ENCODE results near the gene ATAD2B.

DNA sequence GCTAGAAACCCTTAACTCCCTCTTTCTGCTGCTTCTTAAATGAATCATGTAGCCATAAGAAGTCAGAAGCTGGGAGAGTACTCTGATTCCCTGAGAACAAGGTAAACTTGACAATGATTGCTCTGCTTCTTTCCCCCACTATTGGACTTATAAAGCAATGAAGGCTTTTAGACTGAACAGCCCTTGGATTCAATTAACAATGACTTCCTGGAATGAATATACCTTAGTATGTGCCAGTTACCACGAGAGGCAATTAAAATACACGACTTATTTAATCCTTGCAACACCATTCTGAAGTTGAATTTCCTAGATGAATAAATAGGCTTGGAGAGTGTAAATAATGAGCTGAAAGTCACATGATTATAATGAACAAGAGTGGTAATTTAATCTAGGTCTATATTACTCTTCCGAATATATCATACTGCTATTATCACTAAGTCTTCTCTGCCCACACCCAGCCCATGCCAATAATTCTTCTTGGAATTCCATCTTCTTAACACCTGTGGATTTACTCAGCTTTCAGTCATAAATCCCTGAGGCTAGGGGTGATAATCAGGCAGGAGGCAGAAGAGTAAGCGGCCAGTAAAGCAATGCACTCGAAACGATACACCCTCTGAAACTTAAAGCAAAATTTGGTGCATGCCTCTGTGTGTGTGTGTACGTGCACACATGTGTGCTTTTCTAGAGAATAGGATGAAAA is 170.2 kb downstream of the ATAD2B start:
- TF ChIP-seq EZH2 (IDR thresholded peaks at IDR 0.05; ENCODE audit: low read length, unreplicated experiment): no peak
- TF ChIP-seq, protein P1, sequence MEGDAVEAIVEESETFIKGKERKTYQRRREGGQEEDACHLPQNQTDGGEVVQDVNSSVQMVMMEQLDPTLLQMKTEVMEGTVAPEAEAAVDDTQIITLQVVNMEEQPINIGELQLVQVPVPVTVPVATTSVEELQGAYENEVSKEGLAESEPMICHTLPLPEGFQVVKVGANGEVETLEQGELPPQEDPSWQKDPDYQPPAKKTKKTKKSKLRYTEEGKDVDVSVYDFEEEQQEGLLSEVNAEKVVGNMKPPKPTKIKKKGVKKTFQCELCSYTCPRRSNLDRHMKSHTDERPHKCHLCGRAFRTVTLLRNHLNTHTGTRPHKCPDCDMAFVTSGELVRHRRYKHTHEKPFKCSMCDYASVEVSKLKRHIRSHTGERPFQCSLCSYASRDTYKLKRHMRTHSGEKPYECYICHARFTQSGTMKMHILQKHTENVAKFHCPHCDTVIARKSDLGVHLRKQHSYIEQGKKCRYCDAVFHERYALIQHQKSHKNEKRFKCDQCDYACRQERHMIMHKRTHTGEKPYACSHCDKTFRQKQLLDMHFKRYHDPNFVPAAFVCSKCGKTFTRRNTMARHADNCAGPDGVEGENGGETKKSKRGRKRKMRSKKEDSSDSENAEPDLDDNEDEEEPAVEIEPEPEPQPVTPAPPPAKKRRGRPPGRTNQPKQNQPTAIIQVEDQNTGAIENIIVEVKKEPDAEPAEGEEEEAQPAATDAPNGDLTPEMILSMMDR (conservative IDR thresholded peaks at IDR 0.05; ENCODE audit: low read depth, low read length): no peak

Data from PC-3 (cell line).